GM18907 (cell line): ENCODE results near the gene EFCAB13.
A peak's percentile ranks its signal among the peaks of the same experiment; 100 is the strongest.

Source experiments
- ATAC-seq: cut with Tn5 transposase; IDR thresholded peaks from one replicate; pipeline ENCODE4 v1.9.1; 2021; ENCODE audit warnings: mild to moderate bottlenecking, moderate library complexity; ENCODE audit not compliant: unreplicated experiment

Gene EFCAB13, protein sequence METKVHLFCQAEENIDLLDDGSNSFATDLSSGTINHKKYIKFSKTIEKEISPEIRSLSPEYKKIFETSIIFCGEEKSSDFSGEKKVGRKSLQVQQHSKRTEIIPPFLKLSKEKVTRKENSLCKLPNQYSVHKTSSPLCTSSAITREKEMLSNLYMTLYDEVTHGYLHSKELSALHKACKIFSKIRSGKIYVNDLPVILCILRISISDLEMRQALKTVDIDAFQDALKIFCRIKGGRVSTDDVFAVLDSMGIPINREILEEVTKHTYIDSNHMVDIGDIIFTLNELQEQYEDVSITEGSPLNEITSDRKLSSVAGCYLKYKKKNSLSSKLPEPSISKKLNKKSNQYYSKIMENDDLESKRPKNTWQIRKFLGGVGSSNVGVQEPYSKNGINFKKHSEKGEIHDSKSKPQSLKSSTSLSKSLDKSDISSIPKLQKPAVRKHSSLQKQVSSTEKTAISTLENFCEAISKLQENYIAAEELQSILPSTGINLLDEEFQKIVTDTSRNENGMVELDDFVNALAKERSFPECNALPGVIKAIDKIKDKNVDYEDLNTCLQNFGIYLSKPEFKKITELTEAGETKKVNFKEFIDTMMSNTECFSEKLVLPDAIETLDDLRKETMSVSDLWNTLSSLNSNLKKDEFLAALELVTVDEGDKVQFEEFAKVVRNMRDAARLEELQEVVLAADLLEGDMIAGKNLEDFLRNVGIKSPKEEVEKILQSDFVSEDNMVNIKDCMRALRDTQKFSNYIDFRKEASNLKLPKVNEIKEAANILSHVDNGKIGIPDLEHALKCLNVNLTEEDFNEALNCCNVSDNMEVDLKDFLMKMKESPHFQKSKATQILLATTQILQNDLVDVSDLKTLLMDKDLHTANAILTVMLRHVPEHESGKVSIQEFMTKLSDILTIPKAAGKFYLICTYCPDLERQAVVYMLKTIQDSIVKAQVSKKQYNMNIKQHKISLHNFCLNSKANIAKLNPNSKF

DNA sequence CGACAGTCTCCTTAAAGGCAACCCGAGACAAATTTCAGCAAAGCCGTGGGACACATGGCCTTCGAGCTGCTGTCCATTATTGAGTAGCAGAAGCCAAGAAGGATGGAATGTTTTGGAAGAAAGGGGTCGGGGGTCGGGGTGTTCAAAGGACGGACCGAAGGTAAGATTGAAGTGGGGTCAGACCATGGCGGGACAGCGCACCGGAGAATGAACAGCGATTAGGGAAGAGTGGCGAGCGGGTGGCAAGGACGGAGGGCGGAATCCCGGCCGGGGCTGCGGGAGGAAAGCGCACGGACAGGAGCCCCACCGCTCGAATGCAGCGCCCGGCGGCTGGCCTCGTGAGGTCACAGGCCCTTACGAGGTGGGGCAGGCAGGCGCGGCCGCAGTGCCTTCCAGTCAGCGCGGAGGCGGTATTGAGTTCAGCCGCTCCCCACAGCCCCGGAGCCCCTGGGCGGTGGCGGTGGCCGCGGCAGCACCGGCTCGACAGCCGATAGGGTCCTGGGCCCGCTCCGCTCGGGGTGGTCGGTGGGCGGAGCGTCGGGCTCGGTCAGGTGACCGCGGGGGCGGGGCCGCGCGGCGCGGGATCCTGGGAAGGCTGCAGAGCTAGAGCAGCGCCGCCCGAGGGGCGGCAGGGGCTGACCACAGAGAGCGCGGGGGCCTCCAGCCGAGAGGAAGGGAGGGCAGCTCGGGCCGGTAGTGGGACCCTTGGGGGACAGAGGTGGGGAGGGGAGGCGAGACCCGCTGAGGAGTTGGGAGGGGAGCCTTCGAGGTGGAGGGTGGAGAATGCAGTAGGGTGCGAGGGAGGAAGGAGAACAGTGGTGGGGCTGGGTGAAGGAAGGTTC, at the start of gene EFCAB13:
Gene EFCAB13, plus strand, starts transcription at position 574 of the 842 bp plus-strand sequence. CDS start 4,399 bp downstream, outside the sequence.
- peak; percentile 81 for ATAC-seq

DNA sequence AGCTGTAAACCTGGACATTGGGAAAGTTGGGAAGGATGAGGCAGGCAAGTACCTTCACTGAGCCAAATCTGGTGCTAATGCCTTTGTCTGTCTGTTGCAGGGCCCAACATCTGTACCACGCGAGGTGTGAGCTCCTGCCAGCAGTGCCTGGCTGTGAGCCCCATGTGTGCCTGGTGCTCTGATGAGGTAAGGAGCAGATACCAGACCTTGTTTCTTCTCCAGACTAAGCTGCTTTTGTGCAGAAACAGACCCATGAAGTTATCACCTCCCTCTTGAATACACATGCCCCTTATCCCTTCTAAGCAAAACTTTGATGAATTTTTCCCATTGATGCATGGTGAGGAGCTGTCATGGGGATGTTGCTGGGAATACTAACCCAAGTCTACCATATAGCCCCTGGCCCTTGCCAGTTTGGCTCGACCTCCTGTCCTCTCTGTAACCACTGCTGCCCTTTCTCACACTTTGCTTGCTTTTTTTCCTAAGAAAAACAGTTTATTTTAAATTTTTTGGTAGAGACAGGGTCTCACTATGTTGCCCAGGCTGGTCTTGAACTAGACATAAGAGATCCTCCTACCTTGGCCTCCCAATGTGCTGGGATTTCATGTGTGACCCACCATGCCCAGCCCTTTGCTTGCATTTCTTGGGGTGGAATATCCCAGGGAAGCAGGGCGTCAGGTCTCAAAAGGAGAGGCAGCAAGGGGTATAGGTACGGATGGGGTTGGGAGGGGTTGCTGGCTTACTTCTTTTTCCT, 49.3 kb upstream of the EFCAB13 start:
- no peak for ATAC-seq

DNA sequence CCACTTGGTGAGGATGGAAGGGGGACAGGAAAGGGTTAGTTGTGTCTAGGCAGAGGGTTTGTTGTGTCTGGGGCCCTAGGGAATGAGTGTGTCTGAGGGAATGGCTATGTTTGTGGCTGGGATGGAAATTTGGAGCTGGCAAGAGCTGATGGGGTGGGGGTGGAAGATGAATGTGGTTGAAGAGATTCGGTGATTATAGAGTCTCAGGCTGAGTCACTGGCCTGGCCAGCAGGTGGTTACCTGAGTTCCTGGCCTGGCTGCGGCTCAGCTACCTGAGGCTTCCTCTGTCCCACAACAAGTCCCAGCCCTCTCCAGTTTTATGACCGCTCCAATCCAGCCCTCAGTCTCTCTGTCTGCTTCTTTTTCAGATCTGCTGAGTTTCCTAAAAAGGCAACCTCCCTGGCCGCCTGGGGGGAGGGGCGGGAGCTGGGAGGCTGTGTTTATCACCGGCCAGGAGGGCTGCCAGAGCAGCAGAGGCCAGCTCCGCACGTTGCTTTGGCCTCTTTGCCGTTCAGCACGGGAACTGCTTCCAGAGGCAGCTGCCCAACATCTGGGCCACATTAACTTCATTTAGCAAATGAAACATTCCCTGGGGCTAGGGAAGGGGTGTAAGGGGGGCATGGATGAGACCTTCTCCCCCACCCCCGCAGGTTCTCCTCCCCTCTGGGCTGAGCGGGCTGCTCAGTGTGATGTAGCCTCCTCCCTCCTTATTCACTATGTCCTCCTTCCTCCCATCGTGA, 48.3 kb upstream of the EFCAB13 start:
- no peak for ATAC-seq

DNA sequence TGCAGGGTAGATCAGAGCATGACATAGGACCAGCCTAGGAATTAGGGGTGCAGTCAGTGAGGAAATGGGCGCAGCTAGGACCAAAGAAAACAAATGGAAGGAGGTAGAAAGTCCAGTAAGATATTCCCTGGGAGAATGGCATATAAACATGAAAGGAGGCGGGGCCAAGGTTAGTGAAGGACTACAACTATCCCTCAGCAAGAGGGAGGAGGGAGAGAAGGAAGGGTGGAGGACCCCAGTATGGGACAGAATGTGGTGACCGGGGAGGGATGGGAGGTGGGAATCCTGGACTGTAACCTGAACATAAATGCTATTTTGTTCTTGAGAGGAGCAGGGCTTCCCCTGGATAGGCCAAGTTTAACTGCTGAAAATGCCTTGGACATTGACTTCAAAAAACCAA, 47.3 kb upstream of the EFCAB13 start:
- no peak for ATAC-seq

DNA sequence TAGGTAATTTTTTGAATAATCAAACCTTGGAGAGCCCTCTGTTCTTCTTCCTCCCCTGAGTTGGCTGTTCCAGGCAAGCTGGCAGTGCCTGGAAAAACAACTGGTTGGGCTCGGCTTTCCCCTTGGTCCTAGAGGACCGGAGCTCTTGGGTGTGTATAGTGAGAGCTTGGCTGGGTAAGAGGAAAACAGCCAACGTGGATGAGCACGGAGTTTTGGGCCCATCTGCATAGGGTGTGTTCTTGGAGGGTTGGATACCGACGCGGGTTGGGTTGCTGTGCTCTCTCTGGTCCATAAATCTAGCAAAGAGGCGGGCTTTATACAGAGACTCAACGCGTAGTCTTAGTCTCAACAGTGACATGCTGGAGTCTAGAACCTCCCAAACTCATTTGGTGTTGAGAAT, 46.9 kb upstream of the EFCAB13 start:
- ATAC-seq: no peak

DNA sequence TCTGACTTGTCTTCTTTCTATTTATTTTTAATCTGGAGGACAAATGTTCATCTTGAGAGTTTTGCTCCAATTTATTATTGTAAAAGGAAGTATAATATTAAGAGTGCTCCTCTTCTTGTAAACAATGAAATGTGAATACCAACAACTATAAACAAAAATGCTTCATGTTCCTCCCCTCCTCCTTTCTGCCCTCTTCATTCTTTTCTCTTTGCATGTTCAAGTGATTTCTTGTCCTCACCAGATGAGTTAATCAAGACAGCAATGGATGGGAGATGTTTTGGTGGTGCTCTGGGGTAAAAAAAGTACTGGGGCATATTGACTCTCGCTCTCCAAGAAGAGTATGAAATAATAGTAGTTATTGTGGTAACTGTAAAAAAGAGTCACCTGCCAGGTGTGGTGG, 45.8 kb upstream of the EFCAB13 start:
- ATAC-seq: no peak

DNA sequence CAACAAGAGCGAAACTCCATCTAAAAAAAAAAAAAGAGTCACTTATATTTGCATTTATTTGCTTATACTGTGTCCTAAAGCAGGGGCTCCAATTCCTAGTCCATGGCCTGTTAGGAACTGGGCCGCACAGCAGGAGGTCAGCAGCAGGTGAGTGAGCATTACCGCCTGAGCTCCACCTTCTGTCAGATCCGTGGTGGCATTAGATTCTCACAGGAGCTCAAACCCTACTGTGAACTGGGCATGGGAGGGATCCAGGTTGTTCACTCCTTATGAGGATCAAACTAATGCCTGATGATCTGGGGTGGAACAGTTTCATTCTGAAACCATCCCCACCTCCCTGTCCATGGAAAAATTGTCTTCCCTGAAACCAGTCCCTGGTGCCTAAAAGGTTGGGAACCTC, 45.2 kb upstream of the EFCAB13 start:
- no peak for ATAC-seq

DNA sequence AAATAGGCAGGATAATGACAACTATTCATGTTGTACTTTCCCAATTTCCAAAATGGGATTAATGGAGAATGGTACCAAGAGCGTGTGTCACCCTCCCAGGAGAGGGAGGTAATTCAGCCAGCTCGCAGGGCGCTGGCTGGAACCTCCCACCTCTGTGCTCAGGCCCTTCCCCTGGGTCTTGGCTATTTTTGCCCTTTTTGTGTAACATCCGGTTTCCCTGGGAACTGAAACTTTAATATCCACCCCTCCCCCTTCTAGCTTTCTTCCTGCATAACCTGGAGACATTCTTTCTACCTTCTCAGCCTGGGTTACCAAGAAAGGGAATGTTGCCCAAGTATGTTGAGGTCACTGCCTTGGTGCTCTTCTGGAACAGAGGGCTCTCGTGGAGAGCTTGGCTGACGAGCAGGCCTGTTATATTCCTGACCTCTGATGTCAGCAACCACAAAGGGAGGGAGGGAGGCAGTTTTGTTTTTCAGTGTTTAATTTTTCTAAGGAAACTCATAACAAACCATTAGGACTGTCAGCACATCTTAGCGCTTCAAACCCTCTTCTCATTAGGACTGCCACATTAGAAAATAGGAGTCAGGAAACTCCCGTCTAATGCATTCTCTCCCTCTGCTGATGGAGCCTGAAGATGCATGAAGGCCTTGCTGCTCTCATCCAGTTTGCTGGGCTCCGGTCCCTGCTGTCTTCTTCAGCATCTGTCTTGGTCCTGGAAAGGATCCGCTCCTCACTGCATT, 44.5 kb upstream of the EFCAB13 start:
- peak; percentile 72 for ATAC-seq

DNA sequence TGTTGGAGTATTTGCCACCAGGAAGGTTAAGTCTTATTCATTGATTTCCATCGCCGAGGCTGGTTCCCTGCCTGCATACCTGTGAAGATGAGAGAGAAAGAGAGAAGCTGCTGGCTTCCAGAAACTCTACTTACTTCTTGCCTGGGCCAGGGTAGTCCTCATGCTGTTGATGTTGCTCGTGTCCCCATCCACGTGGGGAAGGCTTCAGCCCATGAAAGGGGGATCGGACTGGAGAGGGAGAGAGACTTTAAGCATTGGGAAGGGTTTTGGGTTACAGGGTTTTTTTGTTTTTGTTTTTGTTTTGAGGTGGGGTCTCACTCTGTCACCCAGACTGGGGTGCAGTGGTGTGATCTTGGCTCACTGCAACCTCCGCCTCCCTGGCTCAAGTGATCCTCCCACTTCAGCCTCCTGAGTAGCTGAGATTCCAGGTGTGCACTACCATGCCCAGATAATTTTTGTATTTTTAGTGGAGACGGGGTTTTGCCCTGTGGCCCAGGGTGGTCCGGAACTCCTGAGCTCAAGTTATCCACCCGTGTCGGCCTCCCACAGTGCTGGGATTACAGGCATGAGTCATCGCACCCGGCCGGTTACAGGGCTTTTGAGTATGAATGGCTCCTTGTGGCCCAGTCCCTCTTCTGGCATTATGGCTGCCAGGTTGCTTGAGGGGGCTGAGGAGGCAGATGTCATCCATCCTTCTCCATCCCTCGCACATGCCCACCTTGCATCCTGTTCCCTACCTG, 43.5 kb upstream of the EFCAB13 start:
- no peak for ATAC-seq

DNA sequence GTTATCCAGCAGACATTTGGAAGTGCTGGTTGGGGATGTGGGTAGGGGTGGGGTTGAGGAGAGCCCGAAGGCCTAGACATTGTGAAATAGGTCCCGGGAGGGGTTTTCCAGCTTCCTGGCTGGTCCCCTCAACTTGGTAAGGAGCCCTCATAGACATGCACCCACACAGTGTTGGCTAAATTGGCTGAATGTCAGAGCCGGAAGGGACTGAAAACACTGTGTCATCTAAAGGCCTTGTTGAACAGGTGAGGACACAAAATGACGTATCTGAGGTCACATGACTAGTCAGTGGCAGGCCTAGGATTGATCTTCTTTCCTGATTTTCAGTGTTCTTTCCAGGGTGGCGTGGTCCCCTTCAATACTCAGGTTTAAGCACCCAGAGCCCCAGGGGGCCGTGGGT, 42.5 kb upstream of the EFCAB13 start:
- ATAC-seq: no peak

DNA sequence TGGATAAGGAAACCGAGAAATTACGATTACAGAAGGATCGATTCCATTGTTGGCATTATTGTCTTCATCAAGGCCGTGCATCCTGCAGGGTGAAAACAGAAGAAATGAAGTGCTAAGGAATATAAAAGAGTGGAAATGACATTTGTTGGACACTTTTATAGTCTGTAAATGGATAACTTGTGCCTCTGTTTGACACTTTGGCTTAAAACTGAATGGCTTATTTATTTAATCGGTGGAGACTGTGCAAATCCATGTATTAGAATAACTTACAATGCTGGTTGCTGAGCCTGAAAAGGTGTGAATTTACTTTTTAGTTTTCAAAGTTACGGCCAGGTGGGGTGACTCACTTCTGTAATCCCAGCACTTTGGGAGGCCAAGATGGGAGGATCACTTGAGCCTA, 38.8 kb upstream of the EFCAB13 start:
- ATAC-seq: no peak

DNA sequence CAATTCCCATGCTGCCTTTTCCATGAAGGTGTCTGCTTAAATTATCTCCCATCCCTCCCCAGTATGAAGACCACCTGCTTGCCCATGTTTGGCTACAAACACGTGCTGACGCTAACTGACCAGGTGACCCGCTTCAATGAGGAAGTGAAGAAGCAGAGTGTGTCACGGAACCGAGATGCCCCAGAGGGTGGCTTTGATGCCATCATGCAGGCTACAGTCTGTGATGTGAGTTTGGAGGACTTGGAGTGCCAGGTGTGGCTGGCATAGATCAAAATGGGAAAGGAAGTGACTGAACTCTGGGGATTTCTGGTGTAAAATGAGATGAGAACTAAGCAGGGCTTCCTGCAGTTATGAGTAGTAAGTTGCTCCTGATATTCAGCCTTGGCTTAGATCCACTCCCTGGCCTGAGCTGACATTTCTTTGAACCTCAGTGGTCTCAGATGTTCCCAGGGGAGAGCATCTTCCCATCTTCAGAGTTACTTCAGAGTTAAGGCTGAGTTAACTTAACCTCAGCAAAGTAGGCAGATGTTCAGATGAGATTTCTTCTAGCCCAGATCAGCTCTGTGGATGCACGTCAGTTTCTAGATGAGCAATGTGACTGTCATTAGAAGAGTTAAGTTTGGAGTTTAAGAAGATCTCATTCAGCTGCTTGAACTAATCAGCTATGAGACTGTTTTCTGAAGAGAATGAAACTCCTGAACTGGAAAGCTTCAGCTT, 37.4 kb upstream of the EFCAB13 start:
- ATAC-seq: peak; percentile 67

DNA sequence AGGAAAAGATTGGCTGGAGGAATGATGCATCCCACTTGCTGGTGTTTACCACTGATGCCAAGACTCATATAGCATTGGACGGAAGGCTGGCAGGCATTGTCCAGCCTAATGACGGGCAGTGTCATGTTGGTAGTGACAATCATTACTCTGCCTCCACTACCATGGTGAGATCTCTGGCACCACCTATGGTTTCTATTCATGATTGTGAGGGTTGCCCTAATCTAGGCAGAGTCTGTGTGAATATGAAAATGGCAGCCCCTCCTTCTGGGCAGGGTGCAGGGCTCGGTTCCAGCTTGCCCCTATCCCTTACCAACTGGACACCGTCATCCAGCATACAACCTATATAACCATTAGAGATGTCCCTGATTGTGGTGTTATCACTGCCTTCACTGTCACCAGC, 36.7 kb upstream of the EFCAB13 start:
- peak; percentile 20 for ATAC-seq

DNA sequence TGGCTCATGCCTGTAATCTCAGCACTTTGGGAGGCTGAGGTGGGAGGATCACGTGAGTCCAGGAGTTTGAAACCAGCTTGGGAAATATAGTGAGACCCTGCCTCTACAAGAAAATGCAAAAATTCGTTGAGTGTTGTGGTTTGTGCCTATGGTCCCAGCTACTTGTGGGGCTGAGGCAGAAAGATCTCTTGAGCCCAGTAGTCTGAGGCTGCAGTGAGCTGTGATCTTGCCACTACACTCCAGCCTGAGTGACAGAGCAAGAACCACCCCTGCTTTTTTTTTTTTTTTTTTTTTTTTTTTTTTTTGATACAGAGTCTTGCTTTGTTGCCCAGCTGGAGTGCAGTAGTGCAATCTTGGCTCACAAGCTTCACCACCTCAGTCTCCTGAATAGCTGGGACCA, 36.1 kb upstream of the EFCAB13 start:
- ATAC-seq: no peak

DNA sequence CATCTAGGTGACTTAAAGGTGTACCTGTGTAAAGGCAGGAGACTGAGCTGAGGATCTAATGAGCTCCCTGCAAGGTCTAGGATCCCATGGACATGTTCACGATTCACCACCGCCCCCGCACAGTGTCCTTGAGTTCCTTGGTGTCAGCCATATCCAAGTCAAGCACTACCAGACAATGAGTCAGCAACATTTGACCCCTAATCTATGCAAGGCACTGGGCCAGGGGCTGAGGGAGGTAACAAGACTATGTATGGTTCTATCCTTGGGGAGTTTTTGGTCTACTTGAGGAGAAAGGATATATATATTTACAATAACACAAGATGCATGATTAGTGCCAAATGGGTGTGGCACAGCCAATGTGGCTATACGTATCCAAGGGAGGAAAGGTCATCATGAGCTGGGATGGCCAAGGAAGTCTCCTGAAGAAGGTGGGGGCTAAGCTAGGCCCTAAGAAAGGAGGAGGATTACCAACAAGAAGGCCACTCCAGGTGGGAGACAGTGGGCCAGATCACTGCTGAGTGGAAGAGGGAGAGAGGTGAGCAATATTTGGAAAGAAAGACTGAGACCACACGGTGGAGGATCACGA, 35.1 kb upstream of the EFCAB13 start:
- no peak for ATAC-seq

DNA sequence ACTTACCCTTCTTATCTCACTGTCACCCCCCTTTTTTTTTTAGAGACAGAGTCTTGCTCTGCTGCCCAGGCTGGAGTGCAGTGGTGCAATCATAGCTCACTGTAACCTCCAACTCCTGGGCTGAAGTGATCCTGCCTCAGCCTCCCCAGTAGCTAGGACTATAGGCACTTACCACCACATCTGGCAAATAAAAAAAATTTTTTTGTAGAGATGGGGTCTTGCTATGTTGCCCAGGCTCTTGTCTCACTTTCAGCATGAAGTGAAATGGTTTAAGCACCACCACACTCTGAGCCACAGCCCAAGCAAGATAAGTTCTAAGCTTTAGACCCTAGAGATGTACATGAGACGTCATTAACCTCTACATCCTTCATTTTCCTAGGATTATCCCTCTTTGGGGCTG, 34.5 kb upstream of the EFCAB13 start:
- ATAC-seq: no peak

DNA sequence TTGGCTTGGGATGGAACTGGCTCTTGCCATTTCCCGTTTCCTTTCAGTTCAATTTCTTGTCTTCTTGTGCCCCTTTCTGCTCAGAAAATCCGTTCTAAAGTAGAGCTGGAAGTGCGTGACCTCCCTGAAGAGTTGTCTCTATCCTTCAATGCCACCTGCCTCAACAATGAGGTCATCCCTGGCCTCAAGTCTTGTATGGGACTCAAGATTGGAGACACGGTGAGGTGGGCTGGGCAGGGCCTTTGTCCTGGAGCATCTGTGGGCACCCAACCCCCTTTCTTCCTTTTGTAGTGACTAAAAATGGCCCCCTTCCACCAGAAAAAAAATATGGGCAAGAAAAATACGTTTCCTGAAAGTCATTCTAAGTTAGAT, 32.9 kb upstream of the EFCAB13 start:
- no peak for ATAC-seq
